Heart left ventricle (tissue), 13 donors: Measurements from ENCODE around the gene HELZ2.

Experiments
- POLR2A ChIP-seq, 2 donors: fragments of 450-650 bp; IDR thresholded peaks; one replicate each; pipeline ENCODE4 v1.6.1; 2017; ENCODE audit warnings: antibody characterized with exemption in 2 of 2, mild to moderate bottlenecking in 2 of 2, moderate library complexity in 2 of 2
- TF ChIP-seq, protein P1 (sequence below), 12 donors: fragments of 200-600 bp; sonication (generic) in 4 of 12; IDR thresholded peaks; one replicate each; pipeline versions ENCODE4 v1.5.0 to v1.8.0; 2018 to 2022; ENCODE audit warnings: antibody characterized with exemption in 12 of 12, mild to moderate bottlenecking in 5 of 12
- donor health status: ischemic (EF 13 %, LVEDD 7.1; RV severe dilation, severe dysfunction).
- donor health status: DM: no; HTN: yes; CAD: no.
- donor health status: DM: no; HTN: no; CAD: no.
- donor health status: ischemic (EF 25% LVEDD 6.9; RV normal size, moderate dysfunction).
- donor health status: ischemic (EF 25% LVEDD 5.7; RV mildly dilated, moderate dysfunction).
- donor health status: ischemic (EF 35%, LVEDD 5.7; RV mildly dilated, moderate dysfunction).
- donor health status: nonischemic (EF 11% LVEDD 7.7; RV severe dilation, severe dysfunction).
- donor health status: DM: yes; HTN: yes; CAD: no.
- donor health status: PGD.
- donor health status: ischemic (EF 29% LVEDD 5.4; RV normal size, mild dysfunction).
- donor health status: nonischemic (EF 23%, LVEDD 6.1; RV moderate dilation, normal function).

DNA sequence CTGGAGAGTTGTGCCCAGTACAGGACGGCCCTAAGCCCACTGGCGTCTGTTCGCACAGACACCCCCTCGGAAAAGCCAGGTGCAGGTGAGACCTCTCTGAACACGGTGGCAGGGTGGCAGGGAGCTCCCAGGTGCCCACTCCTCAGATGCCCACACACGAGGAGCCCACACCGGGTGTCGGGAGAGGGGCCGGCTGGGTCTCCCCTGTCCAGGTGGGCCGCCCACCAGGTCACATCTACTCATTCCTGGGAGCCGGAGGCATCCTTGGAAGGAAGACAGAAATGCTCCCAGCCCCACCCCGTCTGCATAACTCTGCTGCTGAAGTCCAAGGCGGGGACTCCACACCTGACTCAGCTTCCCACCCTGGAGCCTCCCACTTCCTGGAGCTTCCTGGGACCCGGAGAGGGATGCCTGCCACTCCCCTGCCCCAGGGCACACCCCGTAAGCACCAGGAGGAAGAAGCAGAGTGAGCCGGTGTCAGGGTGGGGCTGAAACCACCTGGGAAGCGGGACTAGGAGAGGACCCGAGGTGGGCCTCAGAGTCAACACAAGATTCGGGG is 29.0 kb downstream of the HELZ2 start:
- no peak for TF ChIP-seq POLR2A (IDR thresholded peaks at IDR 0.05)
- TF ChIP-seq, protein P1, sequence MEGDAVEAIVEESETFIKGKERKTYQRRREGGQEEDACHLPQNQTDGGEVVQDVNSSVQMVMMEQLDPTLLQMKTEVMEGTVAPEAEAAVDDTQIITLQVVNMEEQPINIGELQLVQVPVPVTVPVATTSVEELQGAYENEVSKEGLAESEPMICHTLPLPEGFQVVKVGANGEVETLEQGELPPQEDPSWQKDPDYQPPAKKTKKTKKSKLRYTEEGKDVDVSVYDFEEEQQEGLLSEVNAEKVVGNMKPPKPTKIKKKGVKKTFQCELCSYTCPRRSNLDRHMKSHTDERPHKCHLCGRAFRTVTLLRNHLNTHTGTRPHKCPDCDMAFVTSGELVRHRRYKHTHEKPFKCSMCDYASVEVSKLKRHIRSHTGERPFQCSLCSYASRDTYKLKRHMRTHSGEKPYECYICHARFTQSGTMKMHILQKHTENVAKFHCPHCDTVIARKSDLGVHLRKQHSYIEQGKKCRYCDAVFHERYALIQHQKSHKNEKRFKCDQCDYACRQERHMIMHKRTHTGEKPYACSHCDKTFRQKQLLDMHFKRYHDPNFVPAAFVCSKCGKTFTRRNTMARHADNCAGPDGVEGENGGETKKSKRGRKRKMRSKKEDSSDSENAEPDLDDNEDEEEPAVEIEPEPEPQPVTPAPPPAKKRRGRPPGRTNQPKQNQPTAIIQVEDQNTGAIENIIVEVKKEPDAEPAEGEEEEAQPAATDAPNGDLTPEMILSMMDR (IDR thresholded peaks at IDR 0.05): no peak
